K562 (cell line): ENCODE data around the gene TBC1D17. TPM values are rescaled to one million over a fixed set of nuclear protein-coding genes. Genes with fewer than 3 reads are reported as not detected.

Experiments used
- PURB ChIP-seq: sonication (generic); formaldehyde crosslinking; IDR thresholded peaks from 2 replicates; pipeline ENCODE4 v1.9.0; 2021; ENCODE audit warnings: low read depth, mild to moderate bottlenecking, missing genetic modification reagents
- ZNF12 ChIP-seq: sonication (generic); formaldehyde crosslinking; IDR thresholded peaks from 2 replicates; pipeline ENCODE4 v1.4.0; 2020; ENCODE audit warnings: mild to moderate bottlenecking, missing genetic modification reagents
- ZNF253 ChIP-seq: fragments of 250-450 bp; sonication (Bioruptor Pico); conservative IDR thresholded peaks from 2 replicates; pipeline ENCODE4 v1.6.1; 2021; ENCODE audit warnings: mild to moderate bottlenecking
- ZNF586 ChIP-seq: fragments of 450-650 bp; formaldehyde crosslinking; conservative IDR thresholded peaks from 2 replicates; pipeline ENCODE4 v1.4.0; 2020; ENCODE audit warnings: mild to moderate bottlenecking, moderate library complexity
- polyA plus RNA-seq, 8 experiments: library from polyadenylated mRNA; depleted of rRNA in 4 of 8; stranded (reverse) in 5 of 8; unstranded in 3 of 8; fragments of >200 nt; fragmentation: Nextera tagmentation in 2 of 8; fragmentation: Illumina TruSeq in 1 of 8; extraction: Ambion mirVana in 2 of 8; extraction: Trizol in 1 of 8; gene quantifications; 2 replicates each; pipeline versions ENCODE4 v1.2.1 to v1.2.3, GENCODE V29; 2011 to 2014; ENCODE audit warnings: inconsistent platforms in 1 of 8, missing spikeins in 1 of 8
- total RNA-seq, 7 experiments: library from RNA; depleted of rRNA in 6 of 7; stranded (reverse); fragments of >200 nt in 6 of 7; fragmentation: Illumina TruSeq in 2 of 7; extraction: Trizol in 2 of 7; gene quantifications; 2 replicates each; pipeline versions ENCODE4 v1.2.1 to v1.2.3, GENCODE V29; 2011 to 2021; ENCODE audit warnings: low replicate concordance in 1 of 7
- TF ChIP-seq, protein P1 (sequence below): sonication (generic); formaldehyde crosslinking; IDR thresholded peaks from 2 replicates; pipeline ENCODE4 v1.4.0; 2020; ENCODE audit warnings: mild to moderate bottlenecking, missing genetic modification reagents
- TF ChIP-seq, protein P2 (sequence below): fragments of 450-650 bp; IDR thresholded peaks from 2 replicates; pipeline ENCODE4 v1.6.1; 2016
- TF ChIP-seq, protein P3 (sequence below): fragments of 450-650 bp; IDR thresholded peaks from 2 replicates; pipeline ENCODE4 v1.6.1; 2016; ENCODE audit warnings: mild to moderate bottlenecking, moderate library complexity
- TF ChIP-seq, protein P4 (sequence below): fragments of 450-650 bp; formaldehyde crosslinking; IDR thresholded peaks from 2 replicates; pipeline ENCODE4 v1.4.0; 2020; ENCODE audit warnings: mild to moderate bottlenecking, moderate library complexity
- TF ChIP-seq, protein P5 (sequence below): fragments of 250-450 bp; sonication (Bioruptor Pico); IDR thresholded peaks from 2 replicates; pipeline ENCODE4 v1.4.0; 2020

The TBC1D17 gene
- total and polyA plus RNA-seq, 9 of the 15 experiments (the other 6 are each of a cell fraction or from before 2014, with no cell fraction given): 0.42 to 16.0 (median 3.8) TPM

DNA sequence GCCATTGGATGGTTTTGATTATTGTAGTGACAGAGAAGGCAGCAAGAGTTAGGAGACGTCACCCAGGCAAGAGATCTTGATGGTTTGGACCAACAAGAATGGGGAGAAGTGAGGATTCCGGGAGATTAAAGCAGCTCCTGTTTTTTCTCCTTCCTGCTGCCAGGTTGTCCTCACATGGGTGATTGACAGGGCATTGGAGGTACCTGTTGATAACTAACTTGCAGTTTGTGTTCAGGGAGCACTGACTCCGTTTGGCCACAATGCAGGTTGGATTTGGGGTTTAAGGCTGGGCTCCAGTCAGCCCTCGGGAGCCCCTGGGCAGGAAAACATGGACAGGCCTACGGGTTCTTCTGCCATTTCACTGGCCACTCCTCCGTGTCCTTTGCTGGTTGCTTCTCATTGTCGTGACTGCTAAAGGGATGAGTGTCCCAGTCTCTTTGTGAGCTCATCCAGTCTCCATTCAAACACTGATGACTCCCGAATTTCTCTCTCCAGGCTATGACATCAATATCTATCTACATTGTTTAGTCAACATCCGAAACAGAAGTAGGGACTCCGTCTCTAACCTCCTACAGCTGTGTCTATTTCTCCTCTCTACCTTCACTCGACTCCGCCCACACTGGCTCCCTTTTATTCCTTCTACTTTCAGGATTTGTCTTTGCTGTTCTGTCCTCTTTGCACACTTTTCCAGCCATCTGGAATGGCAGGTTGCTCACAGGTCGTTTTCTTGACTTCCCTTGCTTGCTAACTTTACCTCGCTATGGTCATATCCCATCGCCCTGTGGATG, 27.9 kb upstream of the TBC1D17 start (continued):
- TF ChIP-seq, protein P1, sequence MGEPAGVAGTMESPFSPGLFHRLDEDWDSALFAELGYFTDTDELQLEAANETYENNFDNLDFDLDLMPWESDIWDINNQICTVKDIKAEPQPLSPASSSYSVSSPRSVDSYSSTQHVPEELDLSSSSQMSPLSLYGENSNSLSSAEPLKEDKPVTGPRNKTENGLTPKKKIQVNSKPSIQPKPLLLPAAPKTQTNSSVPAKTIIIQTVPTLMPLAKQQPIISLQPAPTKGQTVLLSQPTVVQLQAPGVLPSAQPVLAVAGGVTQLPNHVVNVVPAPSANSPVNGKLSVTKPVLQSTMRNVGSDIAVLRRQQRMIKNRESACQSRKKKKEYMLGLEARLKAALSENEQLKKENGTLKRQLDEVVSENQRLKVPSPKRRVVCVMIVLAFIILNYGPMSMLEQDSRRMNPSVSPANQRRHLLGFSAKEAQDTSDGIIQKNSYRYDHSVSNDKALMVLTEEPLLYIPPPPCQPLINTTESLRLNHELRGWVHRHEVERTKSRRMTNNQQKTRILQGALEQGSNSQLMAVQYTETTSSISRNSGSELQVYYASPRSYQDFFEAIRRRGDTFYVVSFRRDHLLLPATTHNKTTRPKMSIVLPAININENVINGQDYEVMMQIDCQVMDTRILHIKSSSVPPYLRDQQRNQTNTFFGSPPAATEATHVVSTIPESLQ (CRISPR knock-in tag): no peak
- no peak for TF ChIP-seq ZNF253 (CRISPR knock-in tag)
- TF ChIP-seq, protein P2, sequence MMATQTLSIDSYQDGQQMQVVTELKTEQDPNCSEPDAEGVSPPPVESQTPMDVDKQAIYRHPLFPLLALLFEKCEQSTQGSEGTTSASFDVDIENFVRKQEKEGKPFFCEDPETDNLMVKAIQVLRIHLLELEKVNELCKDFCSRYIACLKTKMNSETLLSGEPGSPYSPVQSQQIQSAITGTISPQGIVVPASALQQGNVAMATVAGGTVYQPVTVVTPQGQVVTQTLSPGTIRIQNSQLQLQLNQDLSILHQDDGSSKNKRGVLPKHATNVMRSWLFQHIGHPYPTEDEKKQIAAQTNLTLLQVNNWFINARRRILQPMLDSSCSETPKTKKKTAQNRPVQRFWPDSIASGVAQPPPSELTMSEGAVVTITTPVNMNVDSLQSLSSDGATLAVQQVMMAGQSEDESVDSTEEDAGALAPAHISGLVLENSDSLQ: peak; percentile 89
- TF ChIP-seq PURB (CRISPR knock-in tag): no peak
- no peak for TF ChIP-seq ZNF586 (CRISPR knock-in tag)
- TF ChIP-seq, protein P3, sequence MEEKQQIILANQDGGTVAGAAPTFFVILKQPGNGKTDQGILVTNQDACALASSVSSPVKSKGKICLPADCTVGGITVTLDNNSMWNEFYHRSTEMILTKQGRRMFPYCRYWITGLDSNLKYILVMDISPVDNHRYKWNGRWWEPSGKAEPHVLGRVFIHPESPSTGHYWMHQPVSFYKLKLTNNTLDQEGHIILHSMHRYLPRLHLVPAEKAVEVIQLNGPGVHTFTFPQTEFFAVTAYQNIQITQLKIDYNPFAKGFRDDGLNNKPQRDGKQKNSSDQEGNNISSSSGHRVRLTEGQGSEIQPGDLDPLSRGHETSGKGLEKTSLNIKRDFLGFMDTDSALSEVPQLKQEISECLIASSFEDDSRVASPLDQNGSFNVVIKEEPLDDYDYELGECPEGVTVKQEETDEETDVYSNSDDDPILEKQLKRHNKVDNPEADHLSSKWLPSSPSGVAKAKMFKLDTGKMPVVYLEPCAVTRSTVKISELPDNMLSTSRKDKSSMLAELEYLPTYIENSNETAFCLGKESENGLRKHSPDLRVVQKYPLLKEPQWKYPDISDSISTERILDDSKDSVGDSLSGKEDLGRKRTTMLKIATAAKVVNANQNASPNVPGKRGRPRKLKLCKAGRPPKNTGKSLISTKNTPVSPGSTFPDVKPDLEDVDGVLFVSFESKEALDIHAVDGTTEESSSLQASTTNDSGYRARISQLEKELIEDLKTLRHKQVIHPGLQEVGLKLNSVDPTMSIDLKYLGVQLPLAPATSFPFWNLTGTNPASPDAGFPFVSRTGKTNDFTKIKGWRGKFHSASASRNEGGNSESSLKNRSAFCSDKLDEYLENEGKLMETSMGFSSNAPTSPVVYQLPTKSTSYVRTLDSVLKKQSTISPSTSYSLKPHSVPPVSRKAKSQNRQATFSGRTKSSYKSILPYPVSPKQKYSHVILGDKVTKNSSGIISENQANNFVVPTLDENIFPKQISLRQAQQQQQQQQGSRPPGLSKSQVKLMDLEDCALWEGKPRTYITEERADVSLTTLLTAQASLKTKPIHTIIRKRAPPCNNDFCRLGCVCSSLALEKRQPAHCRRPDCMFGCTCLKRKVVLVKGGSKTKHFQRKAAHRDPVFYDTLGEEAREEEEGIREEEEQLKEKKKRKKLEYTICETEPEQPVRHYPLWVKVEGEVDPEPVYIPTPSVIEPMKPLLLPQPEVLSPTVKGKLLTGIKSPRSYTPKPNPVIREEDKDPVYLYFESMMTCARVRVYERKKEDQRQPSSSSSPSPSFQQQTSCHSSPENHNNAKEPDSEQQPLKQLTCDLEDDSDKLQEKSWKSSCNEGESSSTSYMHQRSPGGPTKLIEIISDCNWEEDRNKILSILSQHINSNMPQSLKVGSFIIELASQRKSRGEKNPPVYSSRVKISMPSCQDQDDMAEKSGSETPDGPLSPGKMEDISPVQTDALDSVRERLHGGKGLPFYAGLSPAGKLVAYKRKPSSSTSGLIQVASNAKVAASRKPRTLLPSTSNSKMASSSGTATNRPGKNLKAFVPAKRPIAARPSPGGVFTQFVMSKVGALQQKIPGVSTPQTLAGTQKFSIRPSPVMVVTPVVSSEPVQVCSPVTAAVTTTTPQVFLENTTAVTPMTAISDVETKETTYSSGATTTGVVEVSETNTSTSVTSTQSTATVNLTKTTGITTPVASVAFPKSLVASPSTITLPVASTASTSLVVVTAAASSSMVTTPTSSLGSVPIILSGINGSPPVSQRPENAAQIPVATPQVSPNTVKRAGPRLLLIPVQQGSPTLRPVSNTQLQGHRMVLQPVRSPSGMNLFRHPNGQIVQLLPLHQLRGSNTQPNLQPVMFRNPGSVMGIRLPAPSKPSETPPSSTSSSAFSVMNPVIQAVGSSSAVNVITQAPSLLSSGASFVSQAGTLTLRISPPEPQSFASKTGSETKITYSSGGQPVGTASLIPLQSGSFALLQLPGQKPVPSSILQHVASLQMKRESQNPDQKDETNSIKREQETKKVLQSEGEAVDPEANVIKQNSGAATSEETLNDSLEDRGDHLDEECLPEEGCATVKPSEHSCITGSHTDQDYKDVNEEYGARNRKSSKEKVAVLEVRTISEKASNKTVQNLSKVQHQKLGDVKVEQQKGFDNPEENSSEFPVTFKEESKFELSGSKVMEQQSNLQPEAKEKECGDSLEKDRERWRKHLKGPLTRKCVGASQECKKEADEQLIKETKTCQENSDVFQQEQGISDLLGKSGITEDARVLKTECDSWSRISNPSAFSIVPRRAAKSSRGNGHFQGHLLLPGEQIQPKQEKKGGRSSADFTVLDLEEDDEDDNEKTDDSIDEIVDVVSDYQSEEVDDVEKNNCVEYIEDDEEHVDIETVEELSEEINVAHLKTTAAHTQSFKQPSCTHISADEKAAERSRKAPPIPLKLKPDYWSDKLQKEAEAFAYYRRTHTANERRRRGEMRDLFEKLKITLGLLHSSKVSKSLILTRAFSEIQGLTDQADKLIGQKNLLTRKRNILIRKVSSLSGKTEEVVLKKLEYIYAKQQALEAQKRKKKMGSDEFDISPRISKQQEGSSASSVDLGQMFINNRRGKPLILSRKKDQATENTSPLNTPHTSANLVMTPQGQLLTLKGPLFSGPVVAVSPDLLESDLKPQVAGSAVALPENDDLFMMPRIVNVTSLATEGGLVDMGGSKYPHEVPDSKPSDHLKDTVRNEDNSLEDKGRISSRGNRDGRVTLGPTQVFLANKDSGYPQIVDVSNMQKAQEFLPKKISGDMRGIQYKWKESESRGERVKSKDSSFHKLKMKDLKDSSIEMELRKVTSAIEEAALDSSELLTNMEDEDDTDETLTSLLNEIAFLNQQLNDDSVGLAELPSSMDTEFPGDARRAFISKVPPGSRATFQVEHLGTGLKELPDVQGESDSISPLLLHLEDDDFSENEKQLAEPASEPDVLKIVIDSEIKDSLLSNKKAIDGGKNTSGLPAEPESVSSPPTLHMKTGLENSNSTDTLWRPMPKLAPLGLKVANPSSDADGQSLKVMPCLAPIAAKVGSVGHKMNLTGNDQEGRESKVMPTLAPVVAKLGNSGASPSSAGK: 0 out of 2 replicates have a peak, but pooled peaks have one; percentile 44
- no peak for TF ChIP-seq ZNF12 (CRISPR knock-in tag)
- TF ChIP-seq, protein P4, sequence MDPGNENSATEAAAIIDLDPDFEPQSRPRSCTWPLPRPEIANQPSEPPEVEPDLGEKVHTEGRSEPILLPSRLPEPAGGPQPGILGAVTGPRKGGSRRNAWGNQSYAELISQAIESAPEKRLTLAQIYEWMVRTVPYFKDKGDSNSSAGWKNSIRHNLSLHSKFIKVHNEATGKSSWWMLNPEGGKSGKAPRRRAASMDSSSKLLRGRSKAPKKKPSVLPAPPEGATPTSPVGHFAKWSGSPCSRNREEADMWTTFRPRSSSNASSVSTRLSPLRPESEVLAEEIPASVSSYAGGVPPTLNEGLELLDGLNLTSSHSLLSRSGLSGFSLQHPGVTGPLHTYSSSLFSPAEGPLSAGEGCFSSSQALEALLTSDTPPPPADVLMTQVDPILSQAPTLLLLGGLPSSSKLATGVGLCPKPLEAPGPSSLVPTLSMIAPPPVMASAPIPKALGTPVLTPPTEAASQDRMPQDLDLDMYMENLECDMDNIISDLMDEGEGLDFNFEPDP (CRISPR knock-in tag): no peak
- TF ChIP-seq, protein P5, sequence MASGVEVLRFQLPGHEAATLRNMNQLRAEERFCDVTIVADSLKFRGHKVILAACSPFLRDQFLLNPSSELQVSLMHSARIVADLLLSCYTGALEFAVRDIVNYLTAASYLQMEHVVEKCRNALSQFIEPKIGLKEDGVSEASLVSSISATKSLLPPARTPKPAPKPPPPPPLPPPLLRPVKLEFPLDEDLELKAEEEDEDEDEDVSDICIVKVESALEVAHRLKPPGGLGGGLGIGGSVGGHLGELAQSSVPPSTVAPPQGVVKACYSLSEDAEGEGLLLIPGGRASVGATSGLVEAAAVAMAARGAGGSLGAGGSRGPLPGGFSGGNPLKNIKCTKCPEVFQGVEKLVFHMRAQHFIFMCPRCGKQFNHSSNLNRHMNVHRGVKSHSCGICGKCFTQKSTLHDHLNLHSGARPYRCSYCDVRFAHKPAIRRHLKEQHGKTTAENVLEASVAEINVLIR (CRISPR knock-in tag): 0 out of 2 replicates have a peak, but pooled peaks have one; percentile 19
